PC-3 (cell line): ENCODE data around the gene AHCYL1. TPM values are rescaled to one million over a fixed set of nuclear protein-coding genes. Genes with fewer than 3 reads are reported as not detected.

ENCODE experiments used
- ATAC-seq: fragments of 200-7000 bp; cut with Tn5 transposase; 2 replicates; pipeline ENCODE4 v1.9.1; 2020; ENCODE audit warnings: mild to moderate bottlenecking, moderate library complexity
- BruUV-seq: library from RNA; stranded (reverse); fragments of 400-500 nt; replicated peaks from 2 replicates; lab custom pipeline; 2021; lab: Mats Ljungman, UMichigan
- CTCF ChIA-PET: fragments of 300-600 bp; sonication (Branson Sonifier 250); formaldehyde crosslinking; loops from one replicate; lab custom pipeline; 2022; ENCODE audit warnings: antibody characterized with exemption; lab: Charles Lee
- POLR2A ChIA-PET: fragments of 300-600 bp; sonication (Branson Sonifier 250); formaldehyde crosslinking; loops from one replicate; lab custom pipeline; 2022; ENCODE audit warnings: antibody characterized with exemption; ENCODE audit not compliant: unreplicated experiment; lab: Charles Lee
- DNase-seq: peaks from one replicate; pipeline ENCODE4 v3.0.0-alpha.2; 2015
- H2AFZ ChIP-seq: fragments of 300-600 bp; sonication (generic); 2 replicates; pipeline ENCODE4 v1.6.0; 2016; ENCODE audit warnings: antibody characterized with exemption, low read length
- H3F3A ChIP-seq: fragments of 300-600 bp; sonication (generic); one replicate; pipeline ENCODE4 v1.6.0; 2017; ENCODE audit warnings: antibody characterized with exemption, low read length, control low read depth, mild to moderate bottlenecking; ENCODE audit not compliant: unreplicated experiment
- H3K27ac ChIP-seq: fragments of 300-600 bp; sonication (generic); 2 replicates; pipeline ENCODE4 v1.5.1; 2016; ENCODE audit warnings: mild to moderate bottlenecking, low read length
- H3K27me3 ChIP-seq: fragments of 300-600 bp; sonication (generic); 2 replicates; pipeline ENCODE4 v1.6.1; 2016; ENCODE audit warnings: low read length, mixed read lengths
- H3K36me3 ChIP-seq: fragments of 300-600 bp; sonication (generic); 2 replicates; pipeline ENCODE4 v1.6.1; 2016; ENCODE audit warnings: low read depth, mixed run types, low read length, mixed read lengths
- H3K4me1 ChIP-seq: fragments of 300-600 bp; sonication (generic); 2 replicates; pipeline ENCODE4 v1.5.1; 2016; ENCODE audit warnings: low read length; ENCODE audit not compliant: insufficient read depth
- H3K4me2 ChIP-seq: fragments of 300-600 bp; sonication (generic); 2 replicates; pipeline ENCODE4 v1.6.0; 2016; ENCODE audit warnings: low read length
- H3K4me3 ChIP-seq: fragments of 300-600 bp; sonication (generic); 2 replicates; pipeline ENCODE4 v1.5.1; 2016; ENCODE audit warnings: mild to moderate bottlenecking, low read length, mixed read lengths
- H3K79me2 ChIP-seq: fragments of 300-600 bp; sonication (generic); 2 replicates; pipeline ENCODE4 v1.6.1; 2017; ENCODE audit warnings: low read length, mixed read lengths
- H3K9ac ChIP-seq: fragments of 300-600 bp; sonication (generic); 2 replicates; pipeline ENCODE4 v1.6.0; 2016; ENCODE audit warnings: mild to moderate bottlenecking, low read length
- H3K9me2 ChIP-seq: fragments of 300-600 bp; sonication (generic); replicated peaks from 2 replicates; pipeline ENCODE4 v1.6.1; 2016; ENCODE audit warnings: mixed run types, low read length, mixed read lengths
- H3K9me3 ChIP-seq: fragments of 300-600 bp; sonication (generic); 2 replicates; pipeline ENCODE4 v1.6.1; 2016; ENCODE audit warnings: low read length, mixed read lengths
- H4K20me1 ChIP-seq: fragments of 300-600 bp; sonication (generic); 2 replicates; pipeline ENCODE4 v1.6.1; 2016; ENCODE audit warnings: low read length, mixed read lengths
- EZH2 ChIP-seq: fragments of 300-600 bp; sonication (generic); IDR thresholded peaks from one replicate; pipeline ENCODE4 v1.6.1; 2017; ENCODE audit warnings: antibody characterized with exemption, mild to moderate bottlenecking, low read length; ENCODE audit not compliant: unreplicated experiment
- EZH2phosphoT487 ChIP-seq: fragments of 300-600 bp; sonication (generic); IDR thresholded peaks from 2 replicates; pipeline ENCODE4 v1.6.1; 2018; ENCODE audit warnings: mild to moderate bottlenecking, antibody characterized with exemption, low read length, borderline replicate concordance
- intact Hi-C: fragments of 100-400 bp; cut with micrococcal nuclease; formaldehyde crosslinking; loops from 2 replicates; pipeline ENCODE4 v1.9.0; 2023
- total RNA-seq: library from RNA; depleted of rRNA; stranded (reverse); fragments of >200 nt; gene quantifications from 2 replicates; pipeline ENCODE4 v1.2.3, GENCODE V29; 2014
- TF ChIP-seq, protein P1 (sequence below): fragments of 300-600 bp; sonication (generic); conservative IDR thresholded peaks from 2 replicates; pipeline ENCODE4 v1.5.1; 2017; ENCODE audit warnings: antibody characterized with exemption, low read depth, mild to moderate bottlenecking, low read length

AHCYL1 gene
- total RNA-seq, 1 experiment from 2014 or later, result 35.8 TPM

- Histone ChIP-seq H2AFZ (no peak overlapping the region), H3K79me2 (no peaks in the 10 kb centered on the region), H3K9ac (no peak overlapping the region), H3K4me3 (no peak overlapping the region), H3K4me2 (no peak overlapping the region), H3K9me3 (no peaks in the 10 kb centered on the region), H3K36me3 (peaks cover 44% of the 10 kb centered on the region), H3K27ac (no peak overlapping the region), H3K9me2 (no peaks in the 10 kb centered on the region), H3K4me1 (no peaks in the 10 kb centered on the region), H3F3A (no peaks in the 10 kb centered on the region), H4K20me1 (no peaks in the 10 kb centered on the region), H3K27me3 (no peaks in the 10 kb centered on the region)
- no TSS peak for BruUV-seq
- TF ChIP-seq EZH2, result no peak
- ATAC-seq (no peak), DNase-seq (no peak)
- intact Hi-C loops, result no loop called here
- ChIA-PET POLR2A (no interaction called here), CTCF (no interaction called here)
Observed at GRCh38 chr1:110058591-110058990, 74.0 kb downstream of the AHCYL1 start.

- Histone ChIP-seq H2AFZ (no peak overlapping the region), H3K4me1 (no peaks in the 10 kb centered on the region), H3K4me3 (no peak overlapping the region), H3K79me2 (no peaks in the 10 kb centered on the region), H3K9me3 (no peaks in the 10 kb centered on the region), H3K27me3 (no peaks in the 10 kb centered on the region), H3K9ac (no peak overlapping the region), H3K9me2 (no peaks in the 10 kb centered on the region), H3K36me3 (peaks cover 37% of the 10 kb centered on the region), H4K20me1 (no peaks in the 10 kb centered on the region), H3K4me2 (no peak overlapping the region), H3K27ac (no peak overlapping the region), H3F3A (no peaks in the 10 kb centered on the region)
- no peak for ATAC-seq
- no peak for DNase-seq
- TF ChIP-seq EZH2phosphoT487, result no peak
- TF ChIP-seq EZH2, result no peak
- TF ChIP-seq, protein P1, sequence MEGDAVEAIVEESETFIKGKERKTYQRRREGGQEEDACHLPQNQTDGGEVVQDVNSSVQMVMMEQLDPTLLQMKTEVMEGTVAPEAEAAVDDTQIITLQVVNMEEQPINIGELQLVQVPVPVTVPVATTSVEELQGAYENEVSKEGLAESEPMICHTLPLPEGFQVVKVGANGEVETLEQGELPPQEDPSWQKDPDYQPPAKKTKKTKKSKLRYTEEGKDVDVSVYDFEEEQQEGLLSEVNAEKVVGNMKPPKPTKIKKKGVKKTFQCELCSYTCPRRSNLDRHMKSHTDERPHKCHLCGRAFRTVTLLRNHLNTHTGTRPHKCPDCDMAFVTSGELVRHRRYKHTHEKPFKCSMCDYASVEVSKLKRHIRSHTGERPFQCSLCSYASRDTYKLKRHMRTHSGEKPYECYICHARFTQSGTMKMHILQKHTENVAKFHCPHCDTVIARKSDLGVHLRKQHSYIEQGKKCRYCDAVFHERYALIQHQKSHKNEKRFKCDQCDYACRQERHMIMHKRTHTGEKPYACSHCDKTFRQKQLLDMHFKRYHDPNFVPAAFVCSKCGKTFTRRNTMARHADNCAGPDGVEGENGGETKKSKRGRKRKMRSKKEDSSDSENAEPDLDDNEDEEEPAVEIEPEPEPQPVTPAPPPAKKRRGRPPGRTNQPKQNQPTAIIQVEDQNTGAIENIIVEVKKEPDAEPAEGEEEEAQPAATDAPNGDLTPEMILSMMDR, result no peak
- ChIA-PET POLR2A (no interaction called here), CTCF (no interaction called here)
- intact Hi-C loops, result no loop called here
- BruUV-seq, result no TSS peak
Observed at GRCh38 chr1:110059133-110059863, 74.7 kb downstream of the AHCYL1 start.

- Histone ChIP-seq H3K4me3 (no peak overlapping the region), H3K27ac (no peak overlapping the region), H3K9me2 (no peaks in the 10 kb centered on the region), H3F3A (no peaks in the 10 kb centered on the region), H3K27me3 (no peaks in the 10 kb centered on the region), H3K4me1 (no peaks in the 10 kb centered on the region), H3K9ac (no peak overlapping the region), H3K79me2 (no peaks in the 10 kb centered on the region), H3K9me3 (no peaks in the 10 kb centered on the region), H3K4me2 (no peak overlapping the region), H4K20me1 (no peaks in the 10 kb centered on the region), H3K36me3 (peaks cover 29% of the 10 kb centered on the region), H2AFZ (no peak overlapping the region)
- DNase-seq, result peak; percentile 58
- CTCF ChIA-PET, result interaction anchor here (0.6 kb wide), 2 partner anchors 11 to 28 kb away, joined by 3 read pairs; no protein-coding TSS in a partner anchor
- POLR2A ChIA-PET, result no interaction called here
- intact Hi-C loops, result no loop called here
- peak; percentile 54 for ATAC-seq
- TF ChIP-seq, protein P1, result peak; percentile 93
- TF ChIP-seq EZH2phosphoT487 (no peak), EZH2 (no peak)
- BruUV-seq, result no TSS peak
Observed at GRCh38 chr1:110060034-110060661, 75.6 kb downstream of the AHCYL1 start.
